IMR-90 (cell line): Measurements from ENCODE around the gene USP9Y. TPM values are rescaled to one million over a fixed set of nuclear protein-coding genes. Genes with fewer than 3 reads are reported as not detected.

Experiments
- ATAC-seq: fragments of 200-7000 bp; cut with Tn5 transposase; 2 replicates; pipeline ENCODE4 v1.9.1; 2020; ENCODE audit warnings: low read depth, mild to moderate bottlenecking, moderate library complexity
- BruUV-seq: library from RNA; stranded (reverse); fragments of 400-500 nt; replicated peaks from 2 replicates; lab custom pipeline; 2021; lab: Mats Ljungman, UMichigan
- CTCF ChIA-PET: fragments of 300-600 bp; formaldehyde crosslinking; extraction: SDS; loops from one replicate; lab custom pipeline; 2021; ENCODE audit warnings: antibody characterized with exemption; lab: Yijun Ruan, JAX
- POLR2A ChIA-PET: fragments of 300-600 bp; sonication (Branson Sonifier 250); formaldehyde crosslinking; loops from one replicate; lab custom pipeline; 2022; ENCODE audit warnings: antibody characterized with exemption; ENCODE audit not compliant: unreplicated experiment; lab: Charles Lee
- DNase-seq: peaks from one replicate; pipeline ENCODE4 v3.0.0; 2013
- H2AFZ ChIP-seq: replicated peaks from 2 replicates; pipeline ENCODE3; 2013; ENCODE audit warnings: low read length, mild to moderate bottlenecking; ENCODE audit not compliant: poor library complexity
- H2AK5ac ChIP-seq: 2 replicates; pipeline ENCODE4 v1.6.1; 2013; ENCODE audit warnings: low read depth, low read length, inconsistent platforms
- H2AK9ac ChIP-seq: replicated peaks from 2 replicates; pipeline ENCODE3; 2013; ENCODE audit warnings: mild to moderate bottlenecking, low read depth, low read length, moderate library complexity; ENCODE audit not compliant: poor library complexity
- H2BK120ac ChIP-seq: 2 replicates; pipeline ENCODE4 v1.6.1; 2013; ENCODE audit warnings: low read depth, low read length, inconsistent platforms
- H2BK15ac ChIP-seq: 3 replicates; pipeline ENCODE4 v1.6.1; 2013; ENCODE audit warnings: low read depth, low read length, inconsistent platforms
- H2BK20ac ChIP-seq: 2 replicates; pipeline ENCODE4 v1.6.1; 2013; ENCODE audit warnings: low read depth, mild to moderate bottlenecking, inconsistent platforms, low read length, moderate library complexity
- H2BK5ac ChIP-seq: 2 replicates; pipeline ENCODE4 v1.6.1; 2013; ENCODE audit warnings: mild to moderate bottlenecking, low read depth, low read length, inconsistent platforms; ENCODE audit not compliant: poor library complexity, severe bottlenecking
- H3K14ac ChIP-seq: replicated peaks from 2 replicates; pipeline ENCODE4 v1.6.1; 2013; ENCODE audit warnings: low read depth, low read length, inconsistent platforms
- H3K18ac ChIP-seq: 2 replicates; pipeline ENCODE4 v1.6.1; 2013; ENCODE audit warnings: low read depth, low read length, control low read depth
- H3K23ac ChIP-seq: 2 replicates; pipeline ENCODE4 v1.6.1; 2013; ENCODE audit warnings: low read depth, low read length, inconsistent platforms
- H3K27ac ChIP-seq: 2 replicates; pipeline ENCODE4 v1.5.1; 2013; ENCODE audit warnings: mild to moderate bottlenecking, control low read depth, low read length; ENCODE audit not compliant: insufficient read depth
- H3K27me3 ChIP-seq: 2 replicates; pipeline ENCODE4 v1.6.1; 2013; ENCODE audit warnings: low read length; ENCODE audit not compliant: control insufficient read depth, insufficient read depth
- H3K36me3 ChIP-seq: 2 replicates; pipeline ENCODE4 v1.6.1; 2013; ENCODE audit warnings: low read length, mixed read lengths; ENCODE audit not compliant: control insufficient read depth, insufficient read depth
- H3K4ac ChIP-seq: 2 replicates; pipeline ENCODE4 v1.6.1; 2013; ENCODE audit warnings: low read depth, low read length, inconsistent platforms
- H3K4me1 ChIP-seq: 2 replicates; pipeline ENCODE4 v1.6.1; 2013; ENCODE audit warnings: low read length, mixed read lengths; ENCODE audit not compliant: control insufficient read depth, insufficient read depth
- H3K4me2 ChIP-seq: 2 replicates; pipeline ENCODE4 v1.6.1; 2013; ENCODE audit warnings: low read depth, mild to moderate bottlenecking, control low read depth, low read length, moderate library complexity
- H3K4me3 ChIP-seq: 2 replicates; pipeline ENCODE4 v1.5.1; 2013; ENCODE audit warnings: low read depth, mild to moderate bottlenecking, control low read depth, low read length, moderate library complexity; ENCODE audit not compliant: insufficient read depth
- H3K56ac ChIP-seq: 2 replicates; pipeline ENCODE4 v1.6.1; 2013; ENCODE audit warnings: low read length, inconsistent platforms; ENCODE audit not compliant: insufficient read depth; ENCODE audit errors: extremely low read depth
- H3K79me1 ChIP-seq, 2 experiments: 2 replicates each; pipeline ENCODE4 v1.6.1; 2013; ENCODE audit warnings: low read length in 2 of 2, inconsistent platforms in 1 of 2, low read depth in 1 of 2
- H3K9ac ChIP-seq: 2 replicates; pipeline ENCODE4 v1.6.1; 2013; ENCODE audit warnings: low read depth, low read length, control low read depth
- H3K9me1 ChIP-seq: 2 replicates; pipeline ENCODE4 v1.6.1; 2013; ENCODE audit warnings: low read length, inconsistent platforms; ENCODE audit not compliant: insufficient read depth
- H3K9me3 ChIP-seq: 2 replicates; pipeline ENCODE4 v1.6.1; 2013; ENCODE audit warnings: low read length; ENCODE audit not compliant: control insufficient read depth, insufficient read depth
- H4K20me1 ChIP-seq: 2 replicates; pipeline ENCODE4 v1.6.1; 2013; ENCODE audit warnings: low read length, inconsistent platforms; ENCODE audit not compliant: insufficient read depth
- H4K5ac ChIP-seq: 2 replicates; pipeline ENCODE4 v1.6.1; 2013; ENCODE audit warnings: mild to moderate bottlenecking, low read depth, low read length, control low read depth
- H4K8ac ChIP-seq, 2 experiments: 2 replicates each; pipeline ENCODE4 v1.6.1; 2013; ENCODE audit warnings: low read depth in 2 of 2, low read length in 2 of 2, control low read depth in 1 of 2, inconsistent platforms in 1 of 2
- H4K91ac ChIP-seq: 2 replicates; pipeline ENCODE4 v1.6.1; 2013; ENCODE audit warnings: low read depth, low read length, inconsistent platforms; ENCODE audit not compliant: insufficient read depth
- CEBPB ChIP-seq: IDR thresholded peaks from 2 replicates; pipeline ENCODE4 v1.6.1; 2012; ENCODE audit warnings: low read depth, low read length, improper control_type of control experiment
- CTCF ChIP-seq: conservative IDR thresholded peaks from 2 replicates; pipeline ENCODE4 v1.5.1; 2012; ENCODE audit warnings: mild to moderate bottlenecking, low read depth, low read length, improper control_type of control experiment
- ELK1 ChIP-seq: fragments of 150-350 bp; IDR thresholded peaks from 2 replicates; pipeline ENCODE4 v1.6.1; 2016; ENCODE audit warnings: low read depth, mild to moderate bottlenecking, low read length, moderate library complexity, borderline replicate concordance
- MAZ ChIP-seq: IDR thresholded peaks from 2 replicates; pipeline ENCODE4 v1.6.1; 2012; ENCODE audit warnings: low read depth, mild to moderate bottlenecking, low read length, improper control_type of control experiment, moderate library complexity, borderline replicate concordance
- NFE2L2 ChIP-seq: fragments of 150-350 bp; IDR thresholded peaks from 2 replicates; pipeline ENCODE4 v1.6.1; 2016; ENCODE audit warnings: low read depth, mild to moderate bottlenecking, low read length
- POLR2A ChIP-seq: IDR thresholded peaks from 2 replicates; pipeline ENCODE4 v1.6.1; 2012; ENCODE audit warnings: mild to moderate bottlenecking, low read depth, low read length
- RAD21 ChIP-seq: IDR thresholded peaks from 2 replicates; pipeline ENCODE4 v1.6.1; 2012; ENCODE audit warnings: low read length, improper control_type of control experiment
- RCOR1 ChIP-seq: IDR thresholded peaks from 2 replicates; pipeline ENCODE4 v1.6.1; 2012; ENCODE audit warnings: mild to moderate bottlenecking, low read length, improper control_type of control experiment; ENCODE audit not compliant: insufficient replicate concordance
- RFX5 ChIP-seq: IDR thresholded peaks from 2 replicates; pipeline ENCODE4 v1.8.0; 2012; ENCODE audit warnings: low read depth, mild to moderate bottlenecking, low read length, moderate library complexity
- SMC3 ChIP-seq: fragments of 150-350 bp; IDR thresholded peaks from 2 replicates; pipeline ENCODE4 v1.6.1; 2016; ENCODE audit warnings: low read depth, mild to moderate bottlenecking, antibody characterized with exemption, low read length, moderate library complexity
- WGBS, 2 experiments: methylation state at CpG; one replicate each; pipeline versions ENCODE4 v1.1.5 to v1.1.7; 2013; ENCODE audit warnings: missing lambda C conversion rate in 2 of 2; ENCODE audit not compliant: insufficient read length in 1 of 2; ENCODE audit errors: extremely low coverage in 2 of 2; 5-methylcytosine and 5-hydroxymethylcytosine counted together
- dilution Hi-C: fragments of 300-500 bp; cut with HindIII; formaldehyde crosslinking; loops from one replicate; pipeline ENCODE4 v1.14.3; 2018; ENCODE audit warnings: low sequenced_read_pairs; ENCODE audit not compliant: unreplicated experiment
- in situ Hi-C: fragments of 300-500 bp; cut with MboI; formaldehyde crosslinking; loops from 3 replicates; pipeline ENCODE4 v1.14.3; 2019; ENCODE audit warnings: low sequenced_read_pairs, inconsistent platforms, mixed read lengths
- intact Hi-C: fragments of 100-400 bp; cut with micrococcal nuclease; formaldehyde crosslinking; loops from 2 replicates; pipeline ENCODE4 v1.10.0; 2022
- polyA plus RNA-seq, 3 experiments: library from polyadenylated mRNA; depleted of rRNA; stranded (reverse); fragments of >200 nt; gene quantifications; 2 replicates each; pipeline ENCODE4 v1.2.3, GENCODE V29; 2012; ENCODE audit warnings: low replicate concordance in 1 of 3
- total RNA-seq: library from RNA; depleted of rRNA; stranded (reverse); fragments of >200 nt; gene quantifications from 2 replicates; pipeline ENCODE4 v1.2.3, GENCODE V29; 2012

USP9Y gene
- total and polyA plus RNA-seq, 2 of the 4 experiments (the other 2 are of a cell fraction), result not detected

GRCh38 chrY:12904618-12905516 is 203.8 kb downstream of the USP9Y start, which contains the start of gene DDX3Y:
TSS of gene DDX3Y (plus strand) at chrY:12904868. CDS start at chrY:12904937, 69 bp downstream.
- BruUV-seq, result no TSS peak
- no peak for ATAC-seq
- H4K91ac ChIP-seq, result no peak within 1 kb of the TSS
- no peak within 1 kb of the TSS for H2BK120ac ChIP-seq
- intact Hi-C loops (no loop called here), dilution Hi-C loops (no loop called here), in situ Hi-C loops (no loop called here)
- H2BK5ac ChIP-seq, result no peak within 1 kb of the TSS
- no peaks in the 10 kb centered on the region for H3K9me3 ChIP-seq
- no peaks in the 10 kb centered on the region for H3K9me1 ChIP-seq
- no peak within 1 kb of the TSS for H2AFZ ChIP-seq
- no peak within 1 kb of the TSS for H3K56ac ChIP-seq
- H3K9ac ChIP-seq, result no peak within 1 kb of the TSS
- no peak within 1 kb of the TSS for H3K4me3 ChIP-seq
- no peak within 1 kb of the TSS for H3K18ac ChIP-seq
- WGBS, 2 experiments, result no CpG with 5 or more reads among the region's 54 CpGs
- no peak for DNase-seq
- H3K36me3 ChIP-seq, result no peaks in the 10 kb centered on the region
- POLR2A ChIA-PET, result no interaction called here
- CTCF ChIA-PET, result no interaction called here
- H3K4me1 ChIP-seq, result no peaks in the 10 kb centered on the region
- no peaks in the 10 kb centered on the region for H4K20me1 ChIP-seq
- H2AK5ac ChIP-seq, result no peak within 1 kb of the TSS
- H2BK15ac ChIP-seq, result no peak within 1 kb of the TSS
- H3K79me1 ChIP-seq, result no peaks in the 10 kb centered on the region
- no peak within 1 kb of the TSS for H3K14ac ChIP-seq
- H4K8ac ChIP-seq, result no peak within 1 kb of the TSS
- H3K23ac ChIP-seq, result no peak within 1 kb of the TSS
- H3K27ac ChIP-seq, result no peak within 1 kb of the TSS
- no peak for TF ChIP-seq SMC3
- TF ChIP-seq POLR2A, result no peak
- TF ChIP-seq NFE2L2, result no peak
- no peak for TF ChIP-seq RFX5
- no peak for TF ChIP-seq ELK1
- no peak for TF ChIP-seq CEBPB
- no peak for TF ChIP-seq CTCF
- TF ChIP-seq MAZ, result no peak
- TF ChIP-seq RCOR1, result no peak
- no peak for TF ChIP-seq RAD21
- H4K5ac ChIP-seq, result no peak within 1 kb of the TSS
- H3K27me3 ChIP-seq, result no peaks in the 10 kb centered on the region
- no peak within 1 kb of the TSS for H2AK9ac ChIP-seq
- H3K4me2 ChIP-seq, result no peak within 1 kb of the TSS
- no peak within 1 kb of the TSS for H3K4ac ChIP-seq
- H2BK20ac ChIP-seq, result no peak within 1 kb of the TSS
